NCI-H2029 (cell line): ENCODE results near the gene WWTR1.
A peak's percentile ranks its signal among the peaks of the same experiment; 100 is the strongest.

Experiments
- DNase-seq: peaks from one replicate; lab custom pipeline; 2025; lab: John Stamatoyannopoulos, UW

Gene WWTR1

DNA sequence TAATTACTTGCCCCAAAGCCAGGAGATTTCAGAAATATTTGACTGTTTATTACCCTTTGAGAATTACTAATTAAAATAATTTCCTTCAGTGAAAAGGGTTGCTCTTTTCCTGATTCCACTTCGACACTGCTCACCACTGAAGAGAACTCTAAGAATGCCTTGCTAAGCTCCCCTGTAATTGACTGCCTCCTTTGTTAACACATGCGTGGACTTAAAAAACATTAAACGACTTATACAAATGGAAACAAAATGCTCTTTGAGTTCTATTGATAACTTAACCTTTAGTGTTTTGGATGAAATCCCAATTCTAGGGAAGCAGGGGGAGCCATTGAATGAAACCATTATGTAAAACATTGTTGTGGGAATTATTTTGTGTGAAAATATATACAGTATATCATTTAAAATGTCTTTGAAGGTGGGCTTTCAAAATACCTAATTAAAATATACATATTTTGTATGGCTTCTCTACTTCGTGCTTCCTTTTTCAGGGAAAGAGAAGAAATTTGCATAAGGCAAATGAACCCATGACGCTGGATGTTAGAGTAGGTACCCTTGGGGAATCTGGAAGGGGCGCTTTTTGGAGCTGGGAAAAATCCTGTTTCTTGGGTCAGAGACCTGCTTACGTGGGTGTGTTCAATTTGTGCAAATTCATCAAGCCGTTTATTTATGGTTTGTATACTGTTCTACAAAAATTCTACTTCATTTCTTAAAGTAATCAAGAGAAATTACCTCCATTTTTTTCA, 64.2 kb downstream of the WWTR1 start:
- DNase-seq: no peak

- DNase-seq: no peak
These were observed 65.0 kb downstream of the WWTR1 start for GRCh38 chr3:149592758-149593240.

- no peak for DNase-seq
These were observed 67.0 kb downstream of the WWTR1 start for GRCh38 chr3:149590691-149591441.

- DNase-seq: no peak
These were observed 68.5 kb downstream of the WWTR1 start for GRCh38 chr3:149589332-149589731.

- no peak for DNase-seq
These were observed 68.9 kb downstream of the WWTR1 start for GRCh38 chr3:149588909-149589308.

- no peak for DNase-seq
These were observed 70.4 kb downstream of the WWTR1 start for GRCh38 chr3:149587383-149587782.

GRCh38 chr3:149586871-149587270, 71.0 kb downstream of the WWTR1 start:
- no peak for DNase-seq

- no peak for DNase-seq
These were observed 72.5 kb downstream of the WWTR1 start for GRCh38 chr3:149585401-149585726.

DNA sequence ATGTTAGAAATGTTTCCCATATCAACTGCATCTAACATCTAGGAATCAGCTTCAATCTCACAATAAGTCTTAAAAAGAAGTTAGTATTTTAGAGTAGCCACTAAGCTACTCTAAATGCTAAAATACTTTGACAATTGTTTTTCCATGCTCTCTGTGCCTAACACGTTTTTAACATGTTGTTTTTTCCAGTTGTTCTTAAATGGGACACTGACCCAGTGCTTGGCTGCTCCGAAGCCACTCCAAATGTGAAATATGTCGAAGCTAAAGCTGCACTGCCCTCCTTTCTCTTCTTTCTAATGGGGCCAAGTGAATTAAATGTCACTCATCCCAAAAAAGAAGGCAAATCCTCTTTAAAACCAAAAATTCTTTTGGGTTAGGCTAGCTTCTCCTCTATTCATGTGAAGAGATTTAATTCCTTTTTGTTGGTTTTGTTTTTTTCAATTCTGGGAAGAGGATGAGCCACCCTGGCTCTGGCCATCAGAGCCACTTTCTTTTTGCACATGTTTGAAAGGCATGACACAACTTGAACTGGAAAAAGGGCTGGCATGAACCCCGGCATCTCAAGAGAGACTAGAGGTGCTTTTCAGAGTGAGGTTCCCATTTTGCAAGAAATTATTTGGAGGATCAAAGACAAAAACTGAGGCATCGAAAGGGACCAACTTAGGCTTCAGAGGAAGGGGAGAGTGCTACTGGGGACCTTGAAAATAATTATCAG, 73.7 kb downstream of the WWTR1 start:
- no peak for DNase-seq

DNA sequence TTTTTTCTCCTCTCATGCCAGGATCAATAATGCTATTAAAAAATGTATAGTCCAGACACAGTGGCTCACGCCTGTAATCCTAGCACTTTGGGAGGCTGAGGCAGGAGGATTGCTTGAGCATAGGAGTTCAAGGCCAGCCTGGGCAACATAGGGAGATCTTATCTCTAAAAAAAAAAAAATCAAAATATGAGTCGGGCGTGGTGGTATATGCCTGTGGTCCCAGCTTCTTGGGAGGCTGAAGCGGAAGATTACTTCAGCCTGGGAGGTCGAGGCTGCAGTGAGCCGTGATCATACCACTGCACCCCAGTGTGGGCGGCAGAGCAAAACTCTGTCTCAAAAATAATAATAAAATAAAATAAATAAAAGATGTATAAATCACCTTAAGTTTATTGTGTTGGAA, 75.4 kb downstream of the WWTR1 start:
- no peak for DNase-seq

DNA sequence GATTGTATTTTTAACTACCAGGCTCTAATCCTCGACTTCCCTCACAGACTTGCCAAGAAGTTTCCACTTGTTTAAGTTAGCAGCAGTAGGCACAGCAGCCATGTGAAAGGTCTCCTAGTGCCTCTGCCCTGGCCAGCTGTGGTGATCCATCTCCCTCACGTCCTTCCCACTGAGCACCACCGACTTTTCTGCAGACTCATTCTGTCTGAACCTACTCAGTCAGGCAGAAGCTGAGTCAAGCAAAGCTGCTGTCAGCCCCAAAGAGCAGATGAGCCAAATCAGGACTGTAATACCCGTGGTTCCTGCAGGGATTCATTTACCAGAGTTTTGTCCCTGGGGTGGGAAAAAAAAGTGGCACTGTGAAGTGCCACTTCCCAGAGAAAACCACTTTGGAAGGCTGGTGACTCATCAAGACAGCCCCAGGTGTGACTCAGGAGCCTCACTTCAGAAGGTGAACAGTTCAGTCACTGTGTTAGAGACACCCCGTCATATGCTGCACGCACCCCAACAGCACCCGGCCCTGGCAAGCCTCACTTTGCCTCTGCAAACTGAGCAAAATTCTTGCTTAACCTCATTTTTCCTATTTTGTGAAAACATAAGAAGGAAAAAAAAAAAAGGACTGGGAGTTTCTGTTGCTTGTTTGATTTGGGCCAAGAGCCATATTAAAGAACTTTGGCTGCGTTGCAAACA, 76.0 kb downstream of the WWTR1 start:
- DNase-seq: no peak

GRCh38 chr3:149581248-149581647, 76.6 kb downstream of the WWTR1 start:
- no peak for DNase-seq

- DNase-seq: no peak
These were observed 77.8 kb downstream of the WWTR1 start for GRCh38 chr3:149579838-149580542.

- no peak for DNase-seq
These were observed 78.7 kb downstream of the WWTR1 start for GRCh38 chr3:149579161-149579560.

GRCh38 chr3:149577801-149578200, 80.0 kb downstream of the WWTR1 start:
- DNase-seq: no peak

- DNase-seq: peak; percentile 78
These were observed 81.8 kb downstream of the WWTR1 start for GRCh38 chr3:149575961-149576564.

- peak; percentile 81 for DNase-seq
These were observed 82.4 kb downstream of the WWTR1 start for GRCh38 chr3:149575213-149575960.

- no peak for DNase-seq
These were observed 84.9 kb downstream of the WWTR1 start for GRCh38 chr3:149572796-149573414.

DNA sequence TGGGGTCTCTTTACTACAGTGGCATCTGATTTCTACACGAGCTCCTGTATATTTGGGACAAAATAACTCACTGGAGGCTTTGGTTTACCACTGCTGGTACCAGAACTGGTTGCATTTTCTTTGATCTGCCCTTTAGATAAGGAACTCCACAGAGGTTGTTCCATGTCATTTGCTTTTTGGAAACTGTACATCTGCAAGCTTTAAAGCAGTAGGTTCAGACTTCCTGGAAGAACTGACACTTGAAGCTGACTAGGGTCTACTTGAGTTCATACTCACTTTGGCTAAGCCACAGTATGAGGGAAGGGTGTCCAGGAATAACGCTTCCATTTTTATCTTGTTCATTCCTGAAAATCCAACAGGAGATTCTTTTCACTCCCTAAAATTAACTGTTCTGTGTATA, 86.4 kb downstream of the WWTR1 start:
- no peak for DNase-seq

DNA sequence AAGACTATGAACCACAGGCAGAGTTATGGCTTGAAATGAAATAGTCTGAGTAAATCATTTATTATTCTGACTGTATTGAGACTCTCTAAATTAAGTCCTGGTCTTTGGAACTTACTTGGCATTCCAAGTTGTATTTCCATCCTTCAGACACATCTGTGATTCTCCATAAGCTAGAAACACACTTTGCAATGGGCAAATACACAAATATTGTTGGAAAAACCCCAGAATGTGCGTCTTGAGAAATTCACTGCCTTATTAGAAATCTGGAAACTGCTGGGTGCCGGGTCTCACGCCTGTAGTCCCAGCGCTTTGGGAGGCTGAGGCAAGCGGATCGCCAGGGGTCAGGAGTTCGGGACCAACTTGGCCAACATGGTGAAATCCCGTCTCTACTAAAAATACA, 87.8 kb downstream of the WWTR1 start:
- DNase-seq: no peak
